ENCODE data around the gene NT5C1B.

GRCh38 chr2:18536100-18536499 is 53.3 kb downstream of the NT5C1B start:
- TF ChIP-seq ZNF70 (CRISPR knock-in tag; IDR thresholded peaks at IDR 0.05) (no peak), ZFP30 (CRISPR knock-in tag; IDR thresholded peaks at IDR 0.05) (no peak)

Measured in SK-N-SH treated with all-trans-retinoic acid at 6 μM for 48 hours (cell line).